ENCODE measurements around the gene MED8. TPM values are rescaled to one million over a fixed set of nuclear protein-coding genes. Genes with fewer than 3 reads are reported as not detected.

The MED8 gene
- total RNA-seq, 1 donor from 2014 or later: 54.5 TPM

DNA sequence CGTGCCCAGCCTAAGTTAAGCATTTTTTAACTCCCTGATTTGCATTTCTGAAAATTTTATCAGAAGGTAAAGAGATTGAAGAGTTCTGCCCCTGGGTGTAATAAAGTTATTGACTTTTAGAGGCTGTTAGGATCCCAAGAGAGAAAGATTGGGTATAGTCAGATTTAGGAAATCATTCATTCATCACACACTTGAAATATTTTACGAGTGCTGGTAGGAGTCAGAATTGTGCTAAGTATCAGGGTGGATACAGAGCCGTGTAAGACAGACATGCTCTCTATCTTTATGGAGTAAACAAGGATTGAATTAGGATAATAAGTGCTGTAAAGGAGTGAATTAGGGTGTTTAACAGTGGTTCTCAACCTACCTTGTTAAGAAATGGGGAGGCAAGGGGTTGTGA, 3.1 kb upstream of the MED8 start:
- no peak overlapping the region for H3K27ac ChIP-seq (ENCODE audit: low read depth, low read length)
- H4K20me1 ChIP-seq (ENCODE audit: insufficient read depth, low read length): peaks cover 39% of the 10 kb centered on the region
- no peak for TF ChIP-seq EZH2 (IDR thresholded peaks at IDR 0.05; ENCODE audit: insufficient read depth, low read length)
- TF ChIP-seq, protein P1, sequence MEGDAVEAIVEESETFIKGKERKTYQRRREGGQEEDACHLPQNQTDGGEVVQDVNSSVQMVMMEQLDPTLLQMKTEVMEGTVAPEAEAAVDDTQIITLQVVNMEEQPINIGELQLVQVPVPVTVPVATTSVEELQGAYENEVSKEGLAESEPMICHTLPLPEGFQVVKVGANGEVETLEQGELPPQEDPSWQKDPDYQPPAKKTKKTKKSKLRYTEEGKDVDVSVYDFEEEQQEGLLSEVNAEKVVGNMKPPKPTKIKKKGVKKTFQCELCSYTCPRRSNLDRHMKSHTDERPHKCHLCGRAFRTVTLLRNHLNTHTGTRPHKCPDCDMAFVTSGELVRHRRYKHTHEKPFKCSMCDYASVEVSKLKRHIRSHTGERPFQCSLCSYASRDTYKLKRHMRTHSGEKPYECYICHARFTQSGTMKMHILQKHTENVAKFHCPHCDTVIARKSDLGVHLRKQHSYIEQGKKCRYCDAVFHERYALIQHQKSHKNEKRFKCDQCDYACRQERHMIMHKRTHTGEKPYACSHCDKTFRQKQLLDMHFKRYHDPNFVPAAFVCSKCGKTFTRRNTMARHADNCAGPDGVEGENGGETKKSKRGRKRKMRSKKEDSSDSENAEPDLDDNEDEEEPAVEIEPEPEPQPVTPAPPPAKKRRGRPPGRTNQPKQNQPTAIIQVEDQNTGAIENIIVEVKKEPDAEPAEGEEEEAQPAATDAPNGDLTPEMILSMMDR (IDR thresholded peaks at IDR 0.05; ENCODE audit: insufficient read depth, low read depth, low read length): no peak
- H3K4me2 ChIP-seq (ENCODE audit: low read length): no peak overlapping the region
- peaks cover 17% of the 10 kb centered on the region for H3K4me1 ChIP-seq (ENCODE audit: insufficient read depth, low read length)
- Mint-ChIP-seq H3K4me1 (ENCODE audit: low read depth, unreplicated experiment) (peaks cover 11% of the 10 kb centered on the region), H3K36me3 (ENCODE audit: low read depth, unreplicated experiment) (peaks cover 9% of the 10 kb centered on the region), H3K27me3 (ENCODE audit: low read depth, unreplicated experiment) (no peaks in the 10 kb centered on the region), H3K27ac (ENCODE audit: unreplicated experiment) (no peak overlapping the region), H3K9me3 (ENCODE audit: unreplicated experiment) (no peaks in the 10 kb centered on the region), H3K4me3 (ENCODE audit: unreplicated experiment) (no peak overlapping the region)
- H3K9ac ChIP-seq (ENCODE audit: low read length): no peak overlapping the region
- no peak overlapping the region for H3K4me3 ChIP-seq (ENCODE audit: insufficient read depth, low read depth, low read length)
- H3K27me3 ChIP-seq (ENCODE audit: insufficient read depth, low read length): no peaks in the 10 kb centered on the region
- H3K79me2 ChIP-seq (ENCODE audit: insufficient read depth, low read length): peaks cover 78% of the 10 kb centered on the region
- peaks cover 10% of the 10 kb centered on the region for H3K36me3 ChIP-seq (ENCODE audit: insufficient read depth, low read length)
- FAIRE-seq (no peak), DNase-seq (ENCODE audit: low read depth) (no peak)
- no peak overlapping the region for H2AFZ ChIP-seq (ENCODE audit: low read depth, low read length)
- no peaks in the 10 kb centered on the region for H3K9me3 ChIP-seq (ENCODE audit: insufficient read depth, low read depth, low read length)

DNA sequence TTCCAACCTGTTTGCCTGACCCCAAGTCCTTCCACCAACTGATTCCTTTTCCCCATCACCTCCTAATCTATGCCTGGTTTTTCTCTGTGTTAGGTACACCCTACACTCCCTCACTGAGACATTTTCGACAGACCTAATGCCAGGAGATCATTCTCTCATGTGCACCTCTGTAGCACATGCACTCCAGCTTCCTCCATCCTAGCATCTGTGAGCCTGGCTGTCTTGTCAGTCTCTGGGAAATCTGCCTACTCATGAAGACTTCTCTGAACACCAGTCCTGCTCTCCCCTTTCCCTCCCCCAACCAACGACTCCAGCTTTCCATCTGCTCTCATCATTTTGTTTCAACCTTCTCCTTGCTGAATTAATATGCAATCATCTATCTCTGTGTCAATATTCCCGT, 987 bp downstream of the MED8 start:
- Histone ChIP-seq H3K36me3 (ENCODE audit: insufficient read depth, low read length) (peaks cover 43% of the 10 kb centered on the region), H3K4me1 (ENCODE audit: insufficient read depth, low read length) (peaks cover 17% of the 10 kb centered on the region), H3K79me2 (ENCODE audit: insufficient read depth, low read length) (peaks cover 67% of the 10 kb centered on the region), H3K4me3 (ENCODE audit: insufficient read depth, low read depth, low read length) (peak overlapping the region; percentile 95), H4K20me1 (ENCODE audit: insufficient read depth, low read length) (peaks cover 44% of the 10 kb centered on the region), H3K9me3 (ENCODE audit: insufficient read depth, low read depth, low read length) (no peaks in the 10 kb centered on the region), H3K9ac (ENCODE audit: low read length) (peak overlapping the region; percentile 92), H2AFZ (ENCODE audit: low read depth, low read length) (no peak overlapping the region), H3K27ac (ENCODE audit: low read depth, low read length) (peak overlapping the region; percentile 81), H3K4me2 (ENCODE audit: low read length) (peak overlapping the region; percentile 95), H3K27me3 (ENCODE audit: insufficient read depth, low read length) (no peaks in the 10 kb centered on the region)
- DNase-seq (ENCODE audit: low read depth): no peak
- Mint-ChIP-seq H3K27ac (ENCODE audit: unreplicated experiment) (peak overlapping the region; percentile 1), H3K36me3 (ENCODE audit: low read depth, unreplicated experiment) (peaks cover 17% of the 10 kb centered on the region), H3K27me3 (ENCODE audit: low read depth, unreplicated experiment) (no peaks in the 10 kb centered on the region), H3K4me1 (ENCODE audit: low read depth, unreplicated experiment) (peaks cover 15% of the 10 kb centered on the region), H3K9me3 (ENCODE audit: unreplicated experiment) (no peaks in the 10 kb centered on the region), H3K4me3 (ENCODE audit: unreplicated experiment) (peak overlapping the region; percentile 97)
- TF ChIP-seq, protein P1 (IDR thresholded peaks at IDR 0.05; ENCODE audit: insufficient read depth, low read depth, low read length): no peak
- TF ChIP-seq EZH2 (IDR thresholded peaks at IDR 0.05; ENCODE audit: insufficient read depth, low read length): no peak
- no peak for FAIRE-seq

DNA sequence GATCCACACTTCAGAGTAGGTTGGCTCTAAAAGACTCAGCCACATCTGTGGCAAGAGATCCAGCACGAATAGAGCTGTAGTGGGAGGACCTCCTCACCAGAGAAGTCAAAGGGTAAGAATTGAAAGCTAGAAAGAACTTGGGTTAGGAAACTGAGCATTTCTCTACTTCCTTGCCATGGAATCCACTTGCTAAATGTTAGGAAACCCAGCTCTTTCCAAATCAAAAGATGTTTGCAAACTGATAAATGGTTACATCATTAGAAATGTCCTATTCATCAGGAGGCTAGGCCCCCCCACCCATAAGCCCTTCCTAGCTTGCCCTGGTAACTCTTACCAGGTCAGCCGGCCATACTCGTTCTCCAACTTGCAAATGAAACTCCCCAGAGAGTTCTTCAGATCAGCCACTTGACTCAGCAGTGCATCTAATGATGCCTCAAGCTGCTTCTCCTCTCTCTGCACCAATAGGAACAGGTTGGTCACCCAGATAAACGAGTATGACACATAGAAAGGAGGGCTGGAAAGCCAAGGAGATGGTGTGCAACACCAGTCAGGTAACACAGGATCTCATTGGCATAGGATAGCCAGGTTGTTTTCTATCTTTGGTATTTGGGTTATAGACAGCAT, 1.5 kb downstream of the MED8 start:
- no peak overlapping the region for H3K27ac Mint-ChIP-seq (ENCODE audit: unreplicated experiment)
- H3K36me3 Mint-ChIP-seq (ENCODE audit: low read depth, unreplicated experiment): peaks cover 19% of the 10 kb centered on the region

More for the DNA sequence above, 1.5 kb downstream of the MED8 start:
- Mint-ChIP-seq H3K4me3 (ENCODE audit: unreplicated experiment) (peak overlapping the region; percentile 97), H3K9me3 (ENCODE audit: unreplicated experiment) (no peaks in the 10 kb centered on the region), H3K27me3 (ENCODE audit: low read depth, unreplicated experiment) (no peaks in the 10 kb centered on the region), H3K4me1 (ENCODE audit: low read depth, unreplicated experiment) (peaks cover 15% of the 10 kb centered on the region)
- Histone ChIP-seq H3K4me2 (ENCODE audit: low read length) (peak overlapping the region; percentile 95), H3K4me3 (ENCODE audit: insufficient read depth, low read depth, low read length) (peak overlapping the region; percentile 95), H3K4me1 (ENCODE audit: insufficient read depth, low read length) (peaks cover 17% of the 10 kb centered on the region), H3K36me3 (ENCODE audit: insufficient read depth, low read length) (peaks cover 48% of the 10 kb centered on the region), H3K27me3 (ENCODE audit: insufficient read depth, low read length) (no peaks in the 10 kb centered on the region), H3K79me2 (ENCODE audit: insufficient read depth, low read length) (peaks cover 62% of the 10 kb centered on the region), H4K20me1 (ENCODE audit: insufficient read depth, low read length) (peaks cover 39% of the 10 kb centered on the region), H2AFZ (ENCODE audit: low read depth, low read length) (no peak overlapping the region), H3K9me3 (ENCODE audit: insufficient read depth, low read depth, low read length) (no peaks in the 10 kb centered on the region), H3K9ac (ENCODE audit: low read length) (peak overlapping the region; percentile 92), H3K27ac (ENCODE audit: low read depth, low read length) (no peak overlapping the region)
- TF ChIP-seq EZH2 (IDR thresholded peaks at IDR 0.05; ENCODE audit: insufficient read depth, low read length): no peak
- TF ChIP-seq, protein P1 (IDR thresholded peaks at IDR 0.05; ENCODE audit: insufficient read depth, low read depth, low read length): no peak
- FAIRE-seq: no peak
- DNase-seq (ENCODE audit: low read depth): no peak

Measured in astrocyte (in vitro differentiated cells and primary cell).